HepG2 (cell line): ENCODE data around the gene PRSS36. TPM values are rescaled to one million over a fixed set of nuclear protein-coding genes. Genes with fewer than 3 reads are reported as not detected.

Experiments used
- FOXO1 ChIP-seq: sonication (generic); formaldehyde crosslinking; IDR thresholded peaks from 2 replicates; pipeline ENCODE4 v1.4.0; 2020; ENCODE audit warnings: missing genetic modification reagents
- KDM2A ChIP-seq: sonication (generic); formaldehyde crosslinking; IDR thresholded peaks from 2 replicates; pipeline ENCODE4 v1.4.0; 2020; ENCODE audit warnings: low read depth, missing genetic modification reagents, borderline replicate concordance
- MAZ ChIP-seq, 2 experiments: sonication (generic) in 1 of 2; formaldehyde crosslinking in 1 of 2; IDR thresholded peaks; 2 replicates each; pipeline versions ENCODE4 v1.5.0 to v1.6.1; 2012 to 2020; ENCODE audit warnings: low read depth in 2 of 2, mild to moderate bottlenecking in 2 of 2, borderline replicate concordance in 1 of 2, improper control_type of control experiment in 1 of 2, low read length in 1 of 2, missing genetic modification reagents in 1 of 2, moderate library complexity in 1 of 2
- MED1 ChIP-seq: sonication (generic); formaldehyde crosslinking; IDR thresholded peaks from 2 replicates; pipeline ENCODE4 v1.4.0; 2020; ENCODE audit warnings: missing genetic modification reagents
- NCOR1 ChIP-seq: fragments of 200-600 bp; sonication (generic); IDR thresholded peaks from 2 replicates; pipeline ENCODE4 v1.7.0; 2017; ENCODE audit warnings: antibody characterized with exemption, low read length, borderline replicate concordance
- PCBP1 ChIP-seq: fragments of 200-400 bp; formaldehyde crosslinking; IDR thresholded peaks from 2 replicates; pipeline ENCODE4 v1.6.1; 2017; ENCODE audit warnings: mild to moderate bottlenecking, low read depth, low read length, borderline replicate concordance
- SNRNP70 ChIP-seq: fragments of 200-400 bp; formaldehyde crosslinking; IDR thresholded peaks from 2 replicates; pipeline ENCODE4 v1.6.1; 2017; ENCODE audit warnings: mild to moderate bottlenecking, low read depth, low read length, moderate library complexity
- SP2 ChIP-seq: sonication (generic); formaldehyde crosslinking; IDR thresholded peaks from 2 replicates; pipeline ENCODE4 v1.5.1; 2020; ENCODE audit warnings: mild to moderate bottlenecking, missing genetic modification reagents
- SRY ChIP-seq: sonication (generic); formaldehyde crosslinking; IDR thresholded peaks from 2 replicates; pipeline ENCODE4 v1.8.0; 2022; ENCODE audit warnings: mild to moderate bottlenecking, missing genetic modification reagents
- YY1 ChIP-seq: IDR thresholded peaks from 2 replicates; pipeline ENCODE4 v1.6.1; 2011; ENCODE audit warnings: low read length, low read depth, moderate library complexity, mild to moderate bottlenecking; ENCODE audit not compliant: insufficient read depth, insufficient replicate concordance
- ZFYVE20 ChIP-seq: sonication (generic); formaldehyde crosslinking; IDR thresholded peaks from 2 replicates; pipeline ENCODE4 v1.8.0; 2023; ENCODE audit warnings: low read depth, mild to moderate bottlenecking, moderate library complexity, missing genetic modification reagents, borderline replicate concordance
- ZKSCAN8 ChIP-seq: IDR thresholded peaks from 2 replicates; pipeline ENCODE4 v1.6.1; 2016; ENCODE audit warnings: borderline replicate concordance, missing genetic modification reagents, missing compliant biosample characterization
- polyA plus RNA-seq, 8 experiments: library from polyadenylated mRNA; depleted of rRNA in 3 of 8; stranded (reverse) in 7 of 8; unstranded in 1 of 8; fragments of >200 nt; fragmentation: Illumina TruSeq in 4 of 8; extraction: Trizol in 4 of 8; gene quantifications; 2 replicates each; pipeline versions ENCODE4 v1.2.1 to v1.2.3, GENCODE V29; 2011 to 2016; ENCODE audit warnings: low read depth in 4 of 8, missing spikeins in 1 of 8, mixed read lengths in 1 of 8; ENCODE audit not compliant: insufficient read depth in 1 of 8
- total RNA-seq, 5 experiments: library from RNA; depleted of rRNA; stranded (reverse); fragments of >200 nt; fragmentation: Illumina TruSeq; extraction: Trizol; gene quantifications; 2 replicates each; pipeline ENCODE4 v1.2.3, GENCODE V29; 2016; ENCODE audit warnings: low read depth in 1 of 5
- TF ChIP-seq, protein P1 (sequence below): sonication (generic); formaldehyde crosslinking; IDR thresholded peaks from 2 replicates; pipeline ENCODE4 v1.4.0; 2020; ENCODE audit warnings: missing genetic modification reagents, borderline replicate concordance
- TF ChIP-seq, protein P2 (sequence below): sonication (generic); formaldehyde crosslinking; IDR thresholded peaks from 2 replicates; pipeline ENCODE4 v1.5.0; 2020; ENCODE audit warnings: missing genetic modification reagents
- TF ChIP-seq, protein P3 (sequence below): sonication (generic); formaldehyde crosslinking; IDR thresholded peaks from 2 replicates; pipeline ENCODE4 v1.5.1; 2020; ENCODE audit warnings: mild to moderate bottlenecking, missing genetic modification reagents, moderate library complexity
- TF ChIP-seq, protein P4 (sequence below): sonication (generic); formaldehyde crosslinking; IDR thresholded peaks from 2 replicates; pipeline ENCODE4 v1.4.0; 2020; ENCODE audit warnings: missing genetic modification reagents
- TF ChIP-seq, protein P5 (sequence below): fragments of 450-650 bp; IDR thresholded peaks from 2 replicates; pipeline ENCODE4 v1.6.1; 2016

PRSS36 gene
- total and polyA plus RNA-seq, 2 of the 13 experiments (the other 11 are each of a cell fraction or from before 2014, with no cell fraction given): 1.5 to 2.1 TPM

DNA sequence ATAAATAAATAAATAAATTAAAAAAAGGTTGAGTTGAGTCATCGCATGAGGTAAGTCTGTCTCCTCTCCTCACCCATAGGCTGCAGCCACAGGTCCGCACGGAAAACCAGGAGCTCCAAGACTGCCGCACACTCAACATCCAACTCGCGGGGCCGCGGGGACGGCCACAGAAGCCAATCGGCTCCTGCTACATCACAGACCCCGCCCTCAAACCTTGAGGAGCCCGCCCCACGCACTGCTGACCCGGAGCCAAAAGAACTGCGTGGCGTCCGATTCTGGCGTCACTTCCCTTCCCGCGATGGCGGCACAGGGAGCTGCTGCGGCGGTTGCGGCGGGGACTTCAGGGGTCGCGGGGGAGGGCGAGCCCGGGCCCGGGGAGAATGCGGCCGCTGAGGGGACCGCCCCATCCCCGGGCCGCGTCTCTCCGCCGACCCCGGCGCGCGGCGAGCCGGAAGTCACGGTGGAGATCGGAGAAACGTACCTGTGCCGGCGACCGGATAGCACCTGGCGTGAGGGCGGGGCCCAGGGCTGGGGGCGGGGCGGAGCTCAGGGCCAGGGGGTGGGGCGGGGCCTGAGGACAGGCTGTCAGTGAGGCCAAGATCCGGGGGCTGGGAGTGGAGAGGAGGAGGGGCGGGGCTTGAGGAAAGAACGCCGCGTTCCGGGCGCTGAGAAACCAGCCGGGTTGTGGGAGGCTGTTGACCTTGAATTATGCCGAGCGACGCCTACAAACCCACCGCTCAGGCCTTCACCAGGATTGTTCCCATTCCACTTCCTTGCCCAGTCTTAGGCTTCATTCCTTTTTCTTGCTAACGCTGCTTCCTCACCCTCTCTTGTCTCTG lies 32.3 kb downstream of the PRSS36 start, which contains the start of gene KAT8 (continued):
- TF ChIP-seq, protein P1, sequence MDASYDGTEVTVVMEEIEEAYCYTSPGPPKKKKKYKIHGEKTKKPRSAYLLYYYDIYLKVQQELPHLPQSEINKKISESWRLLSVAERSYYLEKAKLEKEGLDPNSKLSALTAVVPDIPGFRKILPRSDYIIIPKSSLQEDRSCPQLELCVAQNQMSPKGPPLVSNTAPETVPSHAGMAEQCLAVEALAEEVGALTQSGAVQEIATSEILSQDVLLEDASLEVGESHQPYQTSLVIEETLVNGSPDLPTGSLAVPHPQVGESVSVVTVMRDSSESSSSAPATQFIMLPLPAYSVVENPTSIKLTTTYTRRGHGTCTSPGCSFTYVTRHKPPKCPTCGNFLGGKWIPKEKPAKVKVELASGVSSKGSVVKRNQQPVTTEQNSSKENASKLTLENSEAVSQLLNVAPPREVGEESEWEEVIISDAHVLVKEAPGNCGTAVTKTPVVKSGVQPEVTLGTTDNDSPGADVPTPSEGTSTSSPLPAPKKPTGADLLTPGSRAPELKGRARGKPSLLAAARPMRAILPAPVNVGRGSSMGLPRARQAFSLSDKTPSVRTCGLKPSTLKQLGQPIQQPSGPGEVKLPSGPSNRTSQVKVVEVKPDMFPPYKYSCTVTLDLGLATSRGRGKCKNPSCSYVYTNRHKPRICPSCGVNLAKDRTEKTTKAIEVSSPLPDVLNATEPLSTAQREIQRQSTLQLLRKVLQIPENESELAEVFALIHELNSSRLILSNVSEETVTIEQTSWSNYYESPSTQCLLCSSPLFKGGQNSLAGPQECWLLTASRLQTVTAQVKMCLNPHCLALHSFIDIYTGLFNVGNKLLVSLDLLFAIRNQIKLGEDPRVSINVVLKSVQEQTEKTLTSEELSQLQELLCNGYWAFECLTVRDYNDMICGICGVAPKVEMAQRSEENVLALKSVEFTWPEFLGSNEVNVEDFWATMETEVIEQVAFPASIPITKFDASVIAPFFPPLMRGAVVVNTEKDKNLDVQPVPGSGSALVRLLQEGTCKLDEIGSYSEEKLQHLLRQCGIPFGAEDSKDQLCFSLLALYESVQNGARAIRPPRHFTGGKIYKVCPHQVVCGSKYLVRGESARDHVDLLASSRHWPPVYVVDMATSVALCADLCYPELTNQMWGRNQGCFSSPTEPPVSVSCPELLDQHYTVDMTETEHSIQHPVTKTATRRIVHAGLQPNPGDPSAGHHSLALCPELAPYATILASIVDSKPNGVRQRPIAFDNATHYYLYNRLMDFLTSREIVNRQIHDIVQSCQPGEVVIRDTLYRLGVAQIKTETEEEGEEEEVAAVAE (CRISPR knock-in tag): peak; percentile 74
- TF ChIP-seq, protein P2, sequence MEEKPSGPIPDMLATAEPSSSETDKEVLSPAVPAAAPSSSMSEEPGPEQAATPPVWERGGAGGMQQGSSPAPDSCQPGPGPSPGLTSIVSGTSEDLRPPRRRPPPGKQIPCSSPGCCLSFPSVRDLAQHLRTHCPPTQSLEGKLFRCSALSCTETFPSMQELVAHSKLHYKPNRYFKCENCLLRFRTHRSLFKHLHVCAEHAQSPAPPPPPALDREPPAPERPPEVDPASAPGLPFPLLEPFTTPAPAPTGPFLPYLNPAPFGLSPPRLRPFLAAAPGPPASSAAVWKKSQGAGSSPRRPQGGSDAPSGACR (CRISPR knock-in tag): peak; percentile 33; the same call in 1 of the 2 replicates
- TF ChIP-seq FOXO1 (CRISPR knock-in tag) (peak; percentile 51; the same call in 1 of the 2 replicates), YY1 (peak; percentile 97), MED1 (CRISPR knock-in tag) (peak; percentile 58; the same call in 1 of the 2 replicates), SP2 (CRISPR knock-in tag) (peak; percentile 91), ZFYVE20 (CRISPR knock-in tag) (0 out of 2 replicates have a peak, but pooled peaks have one; percentile 79), SRY (CRISPR knock-in tag) (0 out of 2 replicates have a peak, but pooled peaks have one; percentile 36), KDM2A (CRISPR knock-in tag) (peak; percentile 99), ZKSCAN8 (CRISPR knock-in tag) (0 out of 2 replicates have a peak, but pooled peaks have one; percentile 78), SNRNP70 (no peak), MAZ (IDR thresholded peaks at IDR 0.05; ENCODE audit: borderline replicate concordance, low read depth, low read length) (peak; percentile 69), MAZ (CRISPR knock-in tag; IDR thresholded peaks at IDR 0.05; ENCODE audit: low read depth) (peak; percentile 95), NCOR1 (peak; percentile 37; the same call in 1 of the 2 replicates), PCBP1 (peak; percentile 75; the same call in 1 of the 2 replicates)
- TF ChIP-seq, protein P3, sequence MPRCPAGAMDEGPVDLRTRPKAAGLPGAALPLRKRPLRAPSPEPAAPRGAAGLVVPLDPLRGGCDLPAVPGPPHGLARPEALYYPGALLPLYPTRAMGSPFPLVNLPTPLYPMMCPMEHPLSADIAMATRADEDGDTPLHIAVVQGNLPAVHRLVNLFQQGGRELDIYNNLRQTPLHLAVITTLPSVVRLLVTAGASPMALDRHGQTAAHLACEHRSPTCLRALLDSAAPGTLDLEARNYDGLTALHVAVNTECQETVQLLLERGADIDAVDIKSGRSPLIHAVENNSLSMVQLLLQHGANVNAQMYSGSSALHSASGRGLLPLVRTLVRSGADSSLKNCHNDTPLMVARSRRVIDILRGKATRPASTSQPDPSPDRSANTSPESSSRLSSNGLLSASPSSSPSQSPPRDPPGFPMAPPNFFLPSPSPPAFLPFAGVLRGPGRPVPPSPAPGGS: peak; percentile 52; the same call in 1 of the 2 replicates
- TF ChIP-seq, protein P4, sequence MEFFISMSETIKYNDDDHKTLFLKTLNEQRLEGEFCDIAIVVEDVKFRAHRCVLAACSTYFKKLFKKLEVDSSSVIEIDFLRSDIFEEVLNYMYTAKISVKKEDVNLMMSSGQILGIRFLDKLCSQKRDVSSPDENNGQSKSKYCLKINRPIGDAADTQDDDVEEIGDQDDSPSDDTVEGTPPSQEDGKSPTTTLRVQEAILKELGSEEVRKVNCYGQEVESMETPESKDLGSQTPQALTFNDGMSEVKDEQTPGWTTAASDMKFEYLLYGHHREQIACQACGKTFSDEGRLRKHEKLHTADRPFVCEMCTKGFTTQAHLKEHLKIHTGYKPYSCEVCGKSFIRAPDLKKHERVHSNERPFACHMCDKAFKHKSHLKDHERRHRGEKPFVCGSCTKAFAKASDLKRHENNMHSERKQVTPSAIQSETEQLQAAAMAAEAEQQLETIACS (CRISPR knock-in tag): peak; percentile 40; the same call in 1 of the 2 replicates
- TF ChIP-seq, protein P5, sequence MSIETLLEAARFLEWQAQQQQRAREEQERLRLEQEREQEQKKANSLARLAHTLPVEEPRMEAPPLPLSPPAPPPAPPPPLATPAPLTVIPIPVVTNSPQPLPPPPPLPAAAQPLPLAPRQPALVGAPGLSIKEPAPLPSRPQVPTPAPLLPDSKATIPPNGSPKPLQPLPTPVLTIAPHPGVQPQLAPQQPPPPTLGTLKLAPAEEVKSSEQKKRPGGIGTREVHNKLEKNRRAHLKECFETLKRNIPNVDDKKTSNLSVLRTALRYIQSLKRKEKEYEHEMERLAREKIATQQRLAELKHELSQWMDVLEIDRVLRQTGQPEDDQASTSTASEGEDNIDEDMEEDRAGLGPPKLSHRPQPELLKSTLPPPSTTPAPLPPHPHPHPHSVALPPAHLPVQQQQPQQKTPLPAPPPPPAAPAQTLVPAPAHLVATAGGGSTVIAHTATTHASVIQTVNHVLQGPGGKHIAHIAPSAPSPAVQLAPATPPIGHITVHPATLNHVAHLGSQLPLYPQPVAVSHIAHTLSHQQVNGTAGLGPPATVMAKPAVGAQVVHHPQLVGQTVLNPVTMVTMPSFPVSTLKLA: no peak
